Limb (tissue), 2 donors: ENCODE data around the gene ARHGAP6.
"Not testable (repeated sequence)": the region's sequence is repeated elsewhere in the genome, so short reads cannot be mapped to it uniquely, and the experiment has no call there.

Source experiments
- DNase-seq, 2 donors: peaks; one replicate each; pipeline ENCODE4 v3.0.0-alpha.2; 2016; ENCODE audit errors: extremely low spot score in 2 of 2

The ARHGAP6 gene

GRCh38 chrX:11528623-11529022 lies 137.1 kb downstream of the ARHGAP6 start:
- no peak for DNase-seq

DNA sequence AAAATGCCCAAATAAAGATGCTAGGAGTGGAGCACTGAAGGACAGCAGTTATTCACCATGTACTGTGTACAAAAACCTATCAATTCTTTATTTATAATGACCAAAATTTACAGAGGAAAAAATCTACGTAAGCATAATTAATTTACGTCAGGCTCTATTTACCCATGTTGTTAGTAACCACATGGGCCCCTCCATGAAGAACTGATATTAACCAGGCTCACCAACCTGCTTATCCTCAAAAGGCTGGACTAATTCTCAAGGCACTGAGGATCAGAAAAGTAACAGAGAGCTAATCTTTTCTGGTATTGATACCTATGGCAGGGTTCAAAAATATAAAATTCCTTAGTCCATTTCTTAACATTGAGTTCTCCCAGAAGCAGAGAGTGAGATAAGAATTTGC lies 140.0 kb downstream of the ARHGAP6 start:
- DNase-seq, result no peak

DNA sequence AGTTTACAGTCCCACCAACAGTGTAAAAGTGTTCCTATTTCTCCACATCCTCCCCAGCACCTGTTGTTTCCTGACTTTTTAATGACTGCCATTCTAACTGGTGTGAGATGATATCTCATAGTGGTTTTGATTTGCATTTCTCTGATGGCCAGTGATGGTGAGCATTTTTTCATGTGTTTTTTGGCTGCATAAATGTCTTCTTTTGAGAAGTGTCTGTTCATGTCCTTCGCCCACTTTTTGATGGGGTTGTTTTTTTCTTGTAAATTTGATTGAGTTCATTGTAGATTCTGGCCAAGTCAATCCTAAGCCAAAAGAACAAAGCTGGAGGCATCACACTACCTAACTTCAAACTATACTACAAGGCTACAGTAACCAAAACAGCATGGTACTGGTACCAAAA lies 146.5 kb downstream of the ARHGAP6 start:
- not testable (repeated sequence) for DNase-seq

GRCh38 chrX:11509786-11510185 lies 155.9 kb downstream of the ARHGAP6 start:
- DNase-seq, result no peak

DNA sequence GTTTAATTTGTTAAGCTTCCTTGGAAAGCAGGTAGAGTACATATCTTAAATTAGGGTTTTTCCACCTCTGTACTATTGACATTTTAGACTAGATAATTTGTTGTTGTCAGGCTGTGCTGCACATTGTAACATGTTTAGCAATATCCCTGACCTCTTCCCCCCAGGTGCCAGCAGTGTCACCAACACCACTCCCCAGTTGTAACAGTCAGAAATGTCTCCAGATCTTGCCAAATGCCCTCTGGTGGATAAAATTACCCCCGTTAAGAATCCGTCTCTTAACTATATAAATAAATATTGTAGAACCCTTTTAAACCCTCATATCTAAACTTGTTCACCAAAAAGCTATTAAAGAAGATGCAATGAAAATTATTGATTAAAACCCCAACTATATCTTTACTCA lies 161.5 kb downstream of the ARHGAP6 start:
- DNase-seq, result no peak

- peak; percentile 42 to 66 for DNase-seq
Measured at GRCh38 chrX:11499076-11500044, 166.4 kb downstream of the ARHGAP6 start.

DNA sequence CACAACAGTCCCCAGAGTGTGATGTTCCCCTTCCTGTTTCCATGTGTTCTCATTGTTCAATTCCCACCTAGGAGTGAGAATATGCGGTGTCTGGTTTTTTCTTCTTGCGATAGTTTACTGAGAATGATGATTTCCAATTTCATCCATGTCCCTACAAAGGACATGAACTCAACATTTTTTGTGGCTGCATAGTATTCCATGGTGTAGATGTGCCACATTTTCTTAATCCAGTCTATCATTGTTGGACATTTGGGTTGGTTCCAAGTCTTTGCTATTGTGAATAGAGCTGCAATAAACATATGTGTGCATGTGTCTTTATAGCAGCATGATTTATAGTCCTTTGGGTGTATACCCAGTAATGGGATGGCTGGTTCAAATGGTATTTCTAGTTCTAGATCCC lies 174.3 kb downstream of the ARHGAP6 start:
- not testable (repeated sequence) for DNase-seq

GRCh38 chrX:11484290-11484689 lies 181.4 kb downstream of the ARHGAP6 start:
- DNase-seq, result no peak

DNA sequence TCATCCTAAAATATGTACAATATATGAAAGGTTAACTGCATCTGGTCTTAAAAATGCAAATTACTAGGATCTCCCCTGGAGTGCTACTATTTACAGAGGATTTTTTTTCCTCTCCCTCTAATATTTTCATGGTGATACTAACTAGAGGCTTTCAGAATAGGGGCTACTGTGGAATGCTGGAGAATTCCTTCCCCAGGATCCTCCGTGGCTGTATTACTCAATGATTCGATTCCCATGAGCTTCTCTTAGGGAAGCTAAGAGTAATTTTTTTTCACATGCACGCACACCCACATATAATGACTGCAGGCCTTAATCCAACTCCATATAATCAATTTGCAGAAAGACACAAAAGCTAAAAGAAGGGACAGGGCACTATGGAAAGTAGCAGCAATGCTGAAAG lies 184.7 kb downstream of the ARHGAP6 start:
- no peak for DNase-seq

- no peak for DNase-seq
Measured at GRCh38 chrX:11480626-11481025, 185.1 kb downstream of the ARHGAP6 start.

- DNase-seq, result no peak
Measured at GRCh38 chrX:11478911-11479310, 186.8 kb downstream of the ARHGAP6 start.

- DNase-seq, result no peak
Measured at GRCh38 chrX:11478026-11478425, 187.7 kb downstream of the ARHGAP6 start.

GRCh38 chrX:11474576-11474975 lies 191.1 kb downstream of the ARHGAP6 start:
- no peak for DNase-seq

DNA sequence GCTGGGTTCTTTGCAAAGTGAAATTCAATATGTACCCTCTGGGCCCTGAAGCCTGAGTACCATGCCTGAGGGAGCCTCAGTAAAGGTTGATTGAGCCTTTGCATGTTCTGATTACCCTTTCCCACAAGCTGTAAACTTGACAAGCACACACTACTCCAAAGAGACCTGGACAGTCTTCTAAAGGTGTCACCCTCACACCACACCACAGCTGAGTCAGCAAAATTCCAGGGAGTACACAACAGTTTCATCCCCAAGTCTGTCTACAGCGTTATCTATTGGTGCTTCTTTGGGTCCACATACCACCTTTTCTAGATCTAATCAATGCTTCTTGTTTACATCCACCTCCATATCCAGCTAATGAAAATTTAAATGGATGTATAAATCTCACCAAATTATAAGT lies 191.7 kb downstream of the ARHGAP6 start:
- DNase-seq, result no peak

DNA sequence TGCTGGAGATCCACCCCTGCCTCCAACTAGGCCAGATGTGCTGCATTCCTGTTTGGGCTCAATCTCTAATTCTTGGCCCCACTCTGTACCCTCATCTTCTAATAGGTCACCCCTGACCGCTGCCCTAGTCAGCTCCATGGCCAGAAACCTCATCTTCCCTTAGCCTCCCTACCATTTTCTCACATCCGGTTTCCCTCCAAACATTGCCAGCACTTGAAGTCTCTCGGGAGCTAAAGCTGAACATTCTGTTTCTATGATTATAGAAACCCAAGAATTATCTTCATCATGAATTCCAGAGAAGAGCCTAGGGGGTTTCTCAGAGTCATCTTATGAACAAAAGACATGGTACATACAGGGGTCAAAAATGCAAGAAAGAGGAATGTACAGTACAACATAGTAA lies 192.8 kb downstream of the ARHGAP6 start:
- DNase-seq, result no peak

DNA sequence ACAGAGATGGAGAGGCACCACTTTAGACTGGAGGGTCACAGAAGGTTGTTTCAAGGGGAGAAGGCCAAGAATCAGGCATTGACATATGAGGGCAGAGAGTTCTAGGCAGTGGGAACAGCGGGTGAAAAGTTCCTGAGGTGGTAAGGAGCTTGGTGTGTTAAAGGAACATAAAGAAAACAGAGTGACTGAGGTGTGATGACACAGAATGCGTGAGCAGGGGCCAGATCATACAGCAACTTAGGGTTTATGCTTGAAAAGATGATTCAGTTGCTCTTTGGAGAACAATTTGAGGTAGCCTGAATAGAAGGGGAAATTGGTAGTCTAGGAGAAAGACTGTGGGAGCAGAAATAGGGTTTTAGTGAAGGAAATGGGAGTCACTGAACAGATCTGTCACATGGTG lies 193.3 kb downstream of the ARHGAP6 start:
- DNase-seq, result no peak

- DNase-seq, result no peak
Measured at GRCh38 chrX:11470250-11470974, 195.3 kb downstream of the ARHGAP6 start.

- no peak for DNase-seq
Measured at GRCh38 chrX:11465648-11466411, 199.9 kb downstream of the ARHGAP6 start.

DNA sequence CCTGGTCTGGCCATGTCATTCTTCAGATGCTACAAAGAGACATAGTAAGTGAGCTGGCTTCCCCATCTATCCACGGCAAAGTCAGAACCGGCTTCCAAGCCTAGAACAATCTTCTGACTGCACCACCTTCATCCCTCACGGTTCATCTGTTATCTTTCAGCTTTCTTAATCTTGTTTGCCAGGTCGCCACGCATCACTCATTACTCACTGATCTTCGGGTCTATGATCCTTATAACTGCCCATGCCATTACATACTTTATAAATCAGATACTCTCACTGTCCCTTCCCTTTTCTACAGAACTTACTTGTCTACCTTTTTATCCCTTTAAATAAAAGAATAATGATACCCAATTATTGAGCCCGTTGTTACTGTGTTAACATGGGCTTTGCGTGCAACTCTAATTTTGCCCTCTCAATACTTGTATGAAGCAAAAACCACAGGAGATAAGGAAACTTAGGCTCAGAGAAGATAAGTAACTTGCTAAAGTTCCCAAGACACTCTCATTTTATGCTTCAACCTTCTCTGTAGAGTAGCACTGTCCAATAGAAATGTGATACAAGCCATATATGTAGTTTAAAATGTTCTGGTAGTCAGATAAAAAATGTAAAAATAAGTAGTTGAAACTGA lies 200.8 kb downstream of the ARHGAP6 start:
- DNase-seq, result no peak

DNA sequence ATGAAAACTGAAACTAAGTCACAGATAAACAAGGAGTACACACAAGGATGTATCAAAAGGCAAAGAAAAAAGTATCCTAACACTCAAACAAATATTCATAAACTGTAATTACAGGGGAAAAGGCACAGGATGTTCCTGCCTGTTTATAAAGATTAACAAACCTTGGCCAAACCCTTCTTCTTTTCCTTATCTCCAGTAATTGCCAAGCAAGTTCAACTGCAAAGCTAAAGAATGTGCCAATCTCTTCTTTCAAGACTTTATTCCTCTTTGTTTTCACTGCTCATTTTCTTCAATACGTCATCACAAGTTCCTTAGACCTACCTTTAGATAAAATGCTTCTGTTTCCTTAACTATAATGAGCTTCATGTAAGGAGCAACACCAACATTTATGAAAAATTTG lies 201.3 kb downstream of the ARHGAP6 start:
- DNase-seq, result no peak

GRCh38 chrX:11462648-11463047 lies 203.1 kb downstream of the ARHGAP6 start:
- DNase-seq, result no peak
